Measurements from ENCODE around the gene STARD3.

DNA sequence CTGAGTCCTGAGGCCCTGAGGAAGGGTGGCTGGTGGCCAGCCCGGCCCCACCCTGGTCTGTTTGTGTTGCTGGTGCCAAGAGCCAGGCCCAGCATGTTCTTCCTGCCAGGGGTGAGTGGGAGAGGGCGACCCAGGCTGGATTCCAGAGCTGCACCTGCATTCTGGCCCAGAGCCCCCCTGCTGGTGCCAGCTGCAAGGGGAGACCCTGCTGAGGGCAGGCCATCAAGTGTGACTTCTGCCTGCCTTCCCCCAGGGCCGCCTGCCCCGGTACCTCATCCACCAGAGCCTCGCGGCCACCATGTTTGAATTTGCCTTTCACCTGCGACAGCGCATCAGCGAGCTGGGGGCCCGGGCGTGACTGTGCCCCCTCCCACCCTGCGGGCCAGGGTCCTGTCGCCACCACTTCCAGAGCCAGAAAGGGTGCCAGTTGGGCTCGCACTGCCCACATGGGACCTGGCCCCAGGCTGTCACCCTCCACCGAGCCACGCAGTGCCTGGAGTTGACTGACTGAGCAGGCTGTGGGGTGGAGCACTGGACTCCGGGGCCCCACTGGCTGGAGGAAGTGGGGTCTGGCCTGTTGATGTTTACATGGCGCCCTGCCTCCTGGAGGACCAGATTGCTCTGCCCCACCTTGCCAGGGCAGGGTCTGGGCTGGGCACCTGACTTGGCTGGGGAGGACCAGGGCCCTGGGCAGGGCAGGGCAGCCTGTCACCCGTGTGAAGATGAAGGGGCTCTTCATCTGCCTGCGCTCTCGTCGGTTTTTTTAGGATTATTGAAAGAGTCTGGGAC, 25.8 kb downstream of the STARD3 start:
- TF ChIP-seq CTCF (conservative IDR thresholded peaks at IDR 0.05) (no peak), ZFX (IDR thresholded peaks at IDR 0.05) (no peak)

All from C4-2B (cell line).